Osteoblast (primary cell): ENCODE data around the gene COA8. TPM values are rescaled to one million over a fixed set of nuclear protein-coding genes. Genes with fewer than 3 reads are reported as not detected.
A peak's percentile ranks its signal among the peaks of the same experiment; 100 is the strongest.
"Not testable (repeated sequence)": the region's sequence is repeated elsewhere in the genome, so short reads cannot be mapped to it uniquely, and the experiment has no call there.

ENCODE experiments used
- DNase-seq: peaks from one replicate; pipeline ENCODE4 v3.0.0; 2011; ENCODE audit warnings: low spot score, mixed read lengths; ENCODE audit not compliant: insufficient read length; ENCODE audit errors: missing footprints
- H2AFZ ChIP-seq: 2 replicates; pipeline ENCODE4 v1.6.0; 2011; ENCODE audit warnings: mild to moderate bottlenecking, low read length
- H3K27ac ChIP-seq: 2 replicates; pipeline ENCODE4 v1.5.1; 2011; ENCODE audit warnings: mild to moderate bottlenecking, low read depth, low read length, moderate library complexity
- H3K27me3 ChIP-seq: 2 replicates; pipeline ENCODE4 v1.6.0; 2012; ENCODE audit warnings: mild to moderate bottlenecking, control low read depth, inconsistent platforms, low read length, moderate library complexity; ENCODE audit not compliant: insufficient read depth
- H3K36me3 ChIP-seq: 2 replicates; pipeline ENCODE4 v1.5.1; 2011; ENCODE audit warnings: mild to moderate bottlenecking, low read length, control low read depth, moderate library complexity; ENCODE audit not compliant: insufficient read depth
- H3K4me1 ChIP-seq: 2 replicates; pipeline ENCODE4 v1.5.1; 2011; ENCODE audit warnings: mild to moderate bottlenecking, low read length, control low read depth, moderate library complexity; ENCODE audit not compliant: insufficient read depth
- H3K4me2 ChIP-seq: 2 replicates; pipeline ENCODE4 v1.6.0; 2011; ENCODE audit warnings: mild to moderate bottlenecking, low read length; ENCODE audit not compliant: insufficient read depth
- H3K4me3 ChIP-seq: fragments of 200-600 bp; sonication (generic); 3 replicates; pipeline ENCODE4 v1.5.1; 2012; ENCODE audit warnings: mild to moderate bottlenecking, low read length, inconsistent platforms; ENCODE audit not compliant: insufficient read depth
- H3K79me2 ChIP-seq: 2 replicates; pipeline ENCODE4 v1.6.0; 2012; ENCODE audit warnings: mild to moderate bottlenecking, low read length, control low read depth, inconsistent platforms; ENCODE audit not compliant: insufficient read depth
- H3K9me3 ChIP-seq: 2 replicates; pipeline ENCODE4 v1.5.1; 2011; ENCODE audit warnings: low read depth, low read length, control low read depth
- H4K20me1 ChIP-seq: 2 replicates; pipeline ENCODE4 v1.6.0; 2012; ENCODE audit warnings: mild to moderate bottlenecking, low read length, control low read depth; ENCODE audit not compliant: insufficient read depth
- CTCF ChIP-seq: IDR thresholded peaks from 2 replicates; pipeline ENCODE4 v1.5.1; 2011; ENCODE audit warnings: mild to moderate bottlenecking, low read depth, low read length, moderate library complexity; ENCODE audit errors: extremely low read depth
- total RNA-seq: library from RNA; depleted of rRNA; stranded (reverse); fragments of >200 nt; gene quantifications from 2 replicates; pipeline ENCODE4 v1.2.3, GENCODE V29; 2012

The COA8 gene
- total RNA-seq, 1 donor, result 24.6 TPM

DNA sequence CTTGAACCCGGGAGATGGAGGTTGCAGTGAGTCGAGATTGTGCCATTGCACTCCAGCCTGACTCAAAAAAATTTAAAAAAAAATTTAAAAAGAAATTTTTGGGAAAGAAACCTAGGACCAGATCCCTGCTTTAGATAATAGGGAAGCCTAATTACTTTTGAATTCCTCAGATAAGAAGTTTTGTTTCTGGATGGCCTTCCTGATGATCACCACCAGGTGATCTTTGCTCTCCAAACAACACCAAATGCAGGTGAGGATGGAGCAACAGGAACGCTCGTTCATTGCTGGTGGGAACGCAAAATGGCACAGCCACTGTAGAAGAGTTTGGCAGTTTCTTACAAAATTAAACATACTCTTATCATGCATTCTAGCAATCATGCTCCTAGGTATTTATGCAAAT is 37.7 kb downstream of the COA8 start:
- H3K79me2 ChIP-seq, result no peaks in the 10 kb centered on the region
- H3K4me1 ChIP-seq, result peaks cover 10% of the 10 kb centered on the region
- H3K4me2 ChIP-seq, result no peak overlapping the region
- H2AFZ ChIP-seq, result no peak overlapping the region
- H3K27ac ChIP-seq, result no peak overlapping the region
- no peaks in the 10 kb centered on the region for H3K9me3 ChIP-seq
- no peaks in the 10 kb centered on the region for H3K36me3 ChIP-seq
- H3K4me3 ChIP-seq, result no peak overlapping the region
- no peaks in the 10 kb centered on the region for H3K27me3 ChIP-seq
- TF ChIP-seq CTCF, result no peak
- peaks cover 7% of the 10 kb centered on the region for H4K20me1 ChIP-seq
- no peak for DNase-seq

DNA sequence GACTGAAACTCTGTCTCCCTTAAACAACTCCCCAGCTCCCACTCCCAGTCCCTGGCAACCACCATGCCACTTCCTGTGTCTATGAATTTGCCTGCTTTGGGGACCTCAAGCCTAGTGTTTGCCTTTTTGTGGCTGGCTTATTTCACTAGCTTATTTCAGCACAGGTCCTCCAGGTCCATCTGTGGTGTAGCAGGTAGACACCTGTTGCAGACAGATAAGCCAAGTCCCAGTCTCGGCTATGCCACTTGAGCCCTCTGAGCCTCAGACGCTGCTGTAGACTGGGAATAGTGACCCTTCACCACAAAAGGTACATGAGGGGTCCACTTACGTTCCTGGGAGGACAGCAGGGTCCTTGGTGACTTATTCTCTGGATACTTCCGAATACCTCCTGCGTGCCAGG is 41.9 kb downstream of the COA8 start:
- no peak overlapping the region for H3K27ac ChIP-seq
- H2AFZ ChIP-seq, result no peak overlapping the region
- H3K79me2 ChIP-seq, result no peaks in the 10 kb centered on the region
- peaks cover 6% of the 10 kb centered on the region for H4K20me1 ChIP-seq
- H3K9me3 ChIP-seq, result no peaks in the 10 kb centered on the region
- TF ChIP-seq CTCF, result no peak
- no peak overlapping the region for H3K4me3 ChIP-seq
- no peaks in the 10 kb centered on the region for H3K27me3 ChIP-seq
- H3K4me2 ChIP-seq, result no peak overlapping the region
- no peak for DNase-seq
- H3K4me1 ChIP-seq, result peaks cover 11% of the 10 kb centered on the region
- H3K36me3 ChIP-seq, result no peaks in the 10 kb centered on the region

DNA sequence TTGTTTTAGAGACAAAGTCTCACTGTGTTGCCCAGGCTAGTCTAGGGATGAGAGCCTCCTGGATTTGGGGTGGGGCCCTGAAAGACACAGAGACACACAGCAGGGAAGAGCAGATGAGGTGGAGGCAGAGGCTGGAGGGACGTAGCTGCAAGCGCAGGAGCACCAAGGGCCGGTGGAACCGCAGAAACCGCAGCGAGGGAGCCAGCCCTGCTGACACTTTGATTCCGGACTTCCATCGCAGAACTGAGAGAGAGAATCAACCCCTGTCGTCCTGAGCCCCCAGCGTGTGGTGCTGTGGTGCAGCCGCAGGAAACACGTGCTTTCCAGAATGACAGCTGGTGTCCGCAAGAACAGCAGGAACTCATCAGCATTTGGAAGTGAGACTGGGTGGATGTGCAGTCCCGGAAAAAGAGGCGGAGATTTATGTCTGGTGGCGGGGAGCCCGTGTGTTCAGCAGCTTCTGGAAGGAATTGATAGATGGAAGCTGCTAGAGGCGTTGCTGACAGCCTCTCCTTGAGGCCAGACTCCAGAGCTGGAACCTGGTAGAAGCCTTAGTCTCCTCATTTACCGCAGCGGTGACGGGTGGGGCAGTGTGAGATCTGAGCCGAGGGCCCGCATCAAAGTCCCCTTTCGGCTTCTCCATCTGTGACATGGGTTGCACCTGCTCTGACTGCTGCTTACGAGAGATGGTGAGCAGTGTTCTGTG is 44.4 kb downstream of the COA8 start:
- DNase-seq, result peak; percentile 96
- H2AFZ ChIP-seq, result peak overlapping the region; percentile 40
- no peaks in the 10 kb centered on the region for H3K79me2 ChIP-seq
- peaks cover 6% of the 10 kb centered on the region for H4K20me1 ChIP-seq
- no peaks in the 10 kb centered on the region for H3K27me3 ChIP-seq
- peak; percentile 33 for TF ChIP-seq CTCF
- H3K36me3 ChIP-seq, result no peaks in the 10 kb centered on the region
- peaks cover 2% of the 10 kb centered on the region for H3K9me3 ChIP-seq
- peak overlapping the region; percentile 52 for H3K4me3 ChIP-seq
- peak overlapping the region; percentile 81 for H3K4me2 ChIP-seq
- peaks cover 11% of the 10 kb centered on the region for H3K4me1 ChIP-seq
- no peak overlapping the region for H3K27ac ChIP-seq

GRCh38 chr14:103607822-103608221 is 45.1 kb downstream of the COA8 start:
- Histone ChIP-seq H3K4me2 (peak overlapping the region; percentile 81), H3K27ac (no peak overlapping the region), H3K79me2 (no peaks in the 10 kb centered on the region), H3K36me3 (no peaks in the 10 kb centered on the region), H2AFZ (no peak overlapping the region), H3K4me1 (peaks cover 11% of the 10 kb centered on the region), H3K27me3 (no peaks in the 10 kb centered on the region), H3K9me3 (peaks cover 2% of the 10 kb centered on the region), H4K20me1 (peaks cover 6% of the 10 kb centered on the region), H3K4me3 (no peak overlapping the region)
- no peak for TF ChIP-seq CTCF
- no peak for DNase-seq

GRCh38 chr14:103609081-103609480 is 46.3 kb downstream of the COA8 start:
- not testable (repeated sequence) for H3K36me3 ChIP-seq, H3K27me3 ChIP-seq, H2AFZ ChIP-seq, H3K4me2 ChIP-seq, H3K4me3 ChIP-seq, H3K27ac ChIP-seq, H3K9me3 ChIP-seq, H3K79me2 ChIP-seq, H4K20me1 ChIP-seq, DNase-seq
- H3K4me1 ChIP-seq, result peaks cover 11% of the 10 kb centered on the region
